AG08395 (cell line): Measurements from ENCODE around the gene PDK1.

Experiments
- DNase-seq: peaks from one replicate; pipeline ENCODE4 v3.0.0; 2012; ENCODE audit warnings: mixed read lengths, low spot score

Gene PDK1

GRCh38 chr2:172642301-172643020, 86.6 kb downstream of the PDK1 start:
- no peak for DNase-seq

GRCh38 chr2:172643142-172643541, 87.3 kb downstream of the PDK1 start:
- no peak for DNase-seq

- peak; percentile 44 for DNase-seq
Measured at GRCh38 chr2:172647439-172647838, 91.5 kb downstream of the PDK1 start.

GRCh38 chr2:172655091-172655837, 99.4 kb downstream of the PDK1 start:
- DNase-seq, result peak; percentile 68

- DNase-seq, result no peak
Measured at GRCh38 chr2:172655838-172656573, 100.1 kb downstream of the PDK1 start.
